OCI-M2 (cell line): ENCODE measurements around the gene ARRB1.

Experiments
- DNase-seq: peaks from one replicate; lab custom pipeline; 2025; ENCODE audit not compliant: unreplicated experiment; lab: John Stamatoyannopoulos, UW

ARRB1 gene

DNA sequence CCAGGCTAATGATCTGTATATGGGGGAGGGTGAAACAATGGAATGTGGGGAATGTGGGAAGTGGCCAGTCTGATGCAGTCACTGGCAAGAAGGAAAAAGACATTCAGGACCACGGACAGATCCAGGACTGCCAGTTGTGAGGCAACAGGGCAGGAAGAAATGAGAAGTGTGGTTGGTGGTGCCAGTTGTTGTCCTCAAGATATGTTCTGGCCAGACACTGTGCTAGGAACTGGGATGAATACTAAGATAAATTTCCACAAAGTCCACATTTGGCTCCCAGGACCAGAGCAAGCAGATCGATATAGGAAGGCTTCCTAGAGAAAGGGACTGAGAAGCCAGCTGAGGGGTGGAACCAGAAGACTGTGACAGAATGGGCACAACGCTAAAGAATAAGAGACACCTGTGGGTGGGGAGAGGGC, 117.7 kb downstream of the ARRB1 start:
- no peak for DNase-seq

DNA sequence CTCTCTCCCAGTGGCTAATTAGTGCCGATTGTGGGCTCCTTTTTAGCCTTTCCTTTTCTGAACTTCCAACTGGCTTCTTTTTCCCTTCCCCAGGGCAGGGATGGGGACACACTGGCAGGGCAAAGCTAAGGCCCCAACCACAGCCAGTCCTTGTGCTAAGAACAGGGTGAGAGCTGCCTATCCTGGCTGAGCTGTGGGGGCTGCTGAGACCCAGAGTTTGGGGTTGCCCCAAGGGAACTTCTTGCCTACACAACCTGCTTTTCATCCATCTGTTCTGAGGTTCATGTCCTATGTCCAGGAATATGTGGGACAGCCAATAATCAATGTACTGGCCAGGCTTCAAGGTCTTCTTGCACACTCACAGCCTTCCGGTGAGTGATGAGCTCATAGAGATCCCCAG, 120.8 kb downstream of the ARRB1 start:
- DNase-seq = no peak

DNA sequence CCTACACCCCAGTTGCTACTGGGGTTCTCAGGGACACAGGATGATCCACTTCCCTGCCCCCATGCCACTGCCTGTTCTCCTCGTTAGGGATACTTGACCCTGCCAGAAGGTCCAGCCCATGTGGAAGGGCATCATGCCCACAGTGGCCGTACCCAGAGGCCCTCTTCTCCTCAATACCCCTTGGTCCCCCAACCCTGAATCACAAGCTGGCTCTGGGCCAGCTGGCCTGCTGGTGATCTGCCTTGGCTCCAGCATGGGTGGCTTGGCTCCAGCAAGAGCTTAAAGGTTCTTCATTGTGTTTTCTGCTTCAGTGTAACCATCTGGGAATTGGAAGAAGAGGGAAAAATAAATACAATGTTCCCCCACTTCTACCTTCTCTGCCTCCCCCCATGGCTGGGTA, 122.0 kb downstream of the ARRB1 start:
- no peak for DNase-seq

DNA sequence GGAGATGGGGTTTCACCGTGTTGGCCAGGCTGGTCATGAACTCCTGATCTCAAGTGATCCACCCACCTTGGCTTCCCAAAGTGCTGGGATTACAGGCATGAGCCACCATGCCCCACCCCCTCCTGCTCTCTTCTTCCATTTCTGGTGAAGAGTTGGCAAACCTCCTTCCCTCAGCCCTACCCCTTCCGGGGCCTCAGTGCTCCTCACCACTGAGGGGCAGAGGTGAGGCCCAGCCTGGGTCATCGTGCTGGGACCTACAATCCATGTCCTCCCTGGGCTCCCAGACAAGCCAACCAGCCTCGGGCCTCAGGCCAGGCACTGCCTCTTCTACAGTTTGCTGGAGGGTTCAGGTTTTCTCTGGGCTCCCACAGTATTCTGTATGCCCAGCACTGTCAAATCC, 125.7 kb downstream of the ARRB1 start:
- DNase-seq = no peak

DNA sequence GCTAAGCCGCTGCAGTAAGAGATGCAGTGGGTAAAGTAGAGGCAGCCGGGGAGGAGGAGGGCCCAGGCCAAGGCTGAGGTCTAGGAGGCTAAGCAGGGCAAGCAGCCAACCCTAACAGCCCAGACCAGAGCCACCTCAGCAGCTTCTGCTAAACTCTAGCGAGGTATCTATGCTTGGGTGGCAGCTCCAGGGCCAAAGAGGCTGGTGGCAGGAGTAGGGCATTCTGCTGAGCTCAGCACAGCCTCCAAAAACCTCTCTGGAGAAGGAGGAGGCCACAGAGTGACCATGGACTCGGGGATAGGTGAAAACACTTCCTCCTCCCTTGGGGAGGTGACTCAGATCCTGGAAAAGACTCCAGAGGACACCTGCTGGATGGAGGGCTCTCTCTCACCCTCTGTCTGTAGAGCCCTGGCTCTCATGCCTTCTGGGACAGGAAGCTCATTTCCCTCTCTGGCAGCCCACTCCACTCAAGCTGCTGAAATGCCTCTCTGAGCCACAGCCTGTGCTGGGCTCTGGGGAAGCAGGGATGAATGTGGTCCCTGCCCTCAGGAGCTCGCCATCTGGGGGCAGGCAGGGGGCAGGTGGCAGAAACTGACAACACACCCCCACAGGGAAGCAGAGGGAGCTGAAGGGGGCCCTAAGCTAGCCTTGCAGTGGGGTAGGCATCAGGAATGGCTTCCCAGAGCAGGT, 127.4 kb downstream of the ARRB1 start:
- no peak for DNase-seq

DNA sequence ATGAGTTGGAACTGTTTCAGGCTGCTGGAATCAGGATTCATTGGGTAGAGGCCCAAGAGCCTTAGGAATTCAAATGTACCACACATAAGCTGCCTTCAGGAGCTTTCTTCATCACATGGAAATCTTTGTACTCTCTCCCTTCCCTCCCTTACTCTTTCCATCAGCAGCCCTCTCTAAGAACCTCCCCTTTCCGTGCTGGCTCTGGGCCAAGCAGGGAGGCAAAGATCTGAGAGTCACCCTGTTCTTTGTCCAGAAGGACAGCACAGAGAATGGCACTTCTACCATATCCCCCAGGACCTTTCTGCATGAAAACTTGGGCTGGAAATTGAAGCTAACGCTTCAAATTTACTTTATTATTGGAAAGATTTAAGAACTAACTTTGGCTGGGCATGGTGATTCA, 131.6 kb downstream of the ARRB1 start:
- no peak for DNase-seq

DNA sequence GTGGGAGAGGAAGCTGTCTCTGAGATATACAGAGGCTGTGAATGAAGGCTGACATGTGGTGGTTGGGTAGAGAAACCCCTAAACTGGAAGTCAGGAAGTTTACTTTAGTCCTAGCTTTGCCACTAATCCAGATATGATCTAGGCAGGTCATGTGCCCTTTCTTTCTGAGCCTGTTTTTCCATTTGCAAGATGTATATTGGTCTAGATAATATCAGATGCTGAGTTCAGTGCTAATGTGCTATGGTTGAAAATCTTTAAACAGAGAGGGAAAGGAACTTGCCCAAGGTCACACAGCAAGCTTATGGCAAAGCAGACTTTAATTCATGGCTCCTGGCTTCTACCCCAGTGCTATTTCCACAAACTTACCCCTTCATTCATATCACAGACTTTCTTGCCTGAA, 136.6 kb downstream of the ARRB1 start:
- DNase-seq = no peak

DNA sequence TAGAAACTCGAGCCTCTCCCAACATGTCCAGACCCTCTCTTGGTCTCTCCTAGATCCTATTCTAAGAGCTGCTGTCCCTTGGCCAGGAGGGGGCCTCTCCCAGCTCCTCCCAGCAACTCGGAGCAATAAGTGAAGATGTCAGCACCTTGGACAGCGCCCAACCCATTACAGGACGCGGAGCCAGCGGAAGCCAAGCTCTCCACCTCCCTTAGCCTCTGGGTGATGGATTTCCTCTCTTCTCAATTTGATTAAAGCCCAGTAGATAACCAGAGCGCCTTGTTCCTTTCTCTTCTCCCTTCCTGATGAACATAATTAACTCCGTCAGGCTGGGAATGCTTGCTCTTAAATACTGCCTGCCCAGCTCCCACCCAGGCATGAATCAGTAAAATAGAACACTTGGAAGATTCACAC, 137.0 kb downstream of the ARRB1 start:
- peak; percentile 87 for DNase-seq
